Posterior vena cava (tissue), 2 donors: ENCODE results near the gene RPL12. TPM values are rescaled to one million over a fixed set of nuclear protein-coding genes. Genes with fewer than 3 reads are reported as not detected.
"Not testable (repeated sequence)": the region's sequence is repeated elsewhere in the genome, so short reads cannot be mapped to it uniquely, and the experiment has no call there.

Source experiments
- DNase-seq: peaks from one replicate; pipeline ENCODE4 v3.0.0-alpha.2; 2020; ENCODE audit warnings: low spot score
- intact Hi-C, 2 donors: fragments of 100-400 bp; cut with DNase I; formaldehyde crosslinking; loops; one replicate each; pipeline versions ENCODE4 v1.14.1 to v1.14.2; 2022 to 2023
- total RNA-seq, 2 donors: library from RNA; stranded (reverse); fragmentation: NEBNext Ultra II Directional; extraction: Animal tissue kit (Norgen Biotek cat#: 25700); gene quantifications; one replicate each; pipeline ENCODE4 v1.2.1, GENCODE V29; 2021
- donor health status: DM: yes; HTN: yes; CAD: no.
- donor health status: DM: yes; HTN: yes; CAD: no.

RPL12 gene
- total RNA-seq, 2 donors from 2014 or later: 993 to 1,044 TPM

- DNase-seq: no peak
- intact Hi-C loops: no loop called here
These were observed 23.4 kb upstream of the RPL12 start for GRCh38 chr9:127474592-127474991.

- DNase-seq: no peak
- intact Hi-C loops: no loop called here
These were observed 22.7 kb upstream of the RPL12 start for GRCh38 chr9:127473932-127474331.

GRCh38 chr9:127473501-127473900, 22.3 kb upstream of the RPL12 start:
- intact Hi-C loops: no loop called here
- DNase-seq: no peak

GRCh38 chr9:127470662-127471061, 19.5 kb upstream of the RPL12 start:
- DNase-seq: no peak
- intact Hi-C loops: no loop called here

DNA sequence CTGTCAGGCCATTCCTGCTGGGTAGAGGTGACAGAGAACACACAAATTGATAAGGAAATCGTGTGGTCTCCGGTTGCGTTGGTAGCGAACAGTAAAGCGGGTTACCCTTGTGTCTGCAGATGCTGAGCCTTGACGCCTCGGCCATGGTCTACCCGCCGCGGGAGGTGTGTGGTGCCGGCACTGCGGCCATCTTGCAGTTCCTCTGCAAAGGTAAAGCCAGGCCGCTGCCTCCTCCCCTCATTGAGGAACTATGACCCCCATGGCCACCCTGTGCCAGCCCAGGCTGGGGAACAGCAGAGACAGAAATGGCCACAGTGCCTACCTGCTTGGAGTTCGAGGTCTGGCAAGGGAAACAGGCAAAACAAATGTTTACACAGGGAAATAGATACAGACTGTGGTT, 16.4 kb upstream of the RPL12 start:
- no peak for DNase-seq
- intact Hi-C loops: no loop called here

DNA sequence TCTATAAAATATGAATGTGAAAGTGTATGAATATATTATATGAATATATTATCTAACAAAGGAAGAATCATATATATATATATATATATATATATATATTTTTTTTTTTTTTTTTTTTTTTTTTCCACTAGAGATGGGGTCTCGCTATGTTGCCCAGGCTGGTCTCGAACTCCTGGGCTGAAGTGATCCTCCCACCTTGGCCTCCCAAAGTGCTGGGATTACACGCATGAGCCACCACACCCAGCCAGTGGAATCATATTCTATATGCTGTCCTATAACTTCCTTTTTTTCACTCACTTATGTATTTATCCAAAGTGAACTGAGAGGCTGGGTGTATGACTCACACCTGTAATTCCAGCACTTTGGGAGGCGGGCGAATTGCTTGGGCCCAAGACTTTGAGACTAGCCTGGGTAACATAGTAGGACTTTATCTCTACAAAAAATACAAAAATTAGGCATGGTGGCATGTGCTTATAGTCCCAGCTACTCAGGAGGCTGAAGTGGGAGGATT, 15.3 kb upstream of the RPL12 start:
- DNase-seq, intact Hi-C loops: not testable (repeated sequence)

GRCh38 chr9:127463911-127464310, 12.7 kb upstream of the RPL12 start:
- intact Hi-C loops: no loop called here

GRCh38 chr9:127463382-127463781, 12.2 kb upstream of the RPL12 start:
- intact Hi-C loops: no loop called here
- no peak for DNase-seq

More at GRCh38 chr9:127463911-127464310, 12.7 kb upstream of the RPL12 start:
- DNase-seq: no peak

DNA sequence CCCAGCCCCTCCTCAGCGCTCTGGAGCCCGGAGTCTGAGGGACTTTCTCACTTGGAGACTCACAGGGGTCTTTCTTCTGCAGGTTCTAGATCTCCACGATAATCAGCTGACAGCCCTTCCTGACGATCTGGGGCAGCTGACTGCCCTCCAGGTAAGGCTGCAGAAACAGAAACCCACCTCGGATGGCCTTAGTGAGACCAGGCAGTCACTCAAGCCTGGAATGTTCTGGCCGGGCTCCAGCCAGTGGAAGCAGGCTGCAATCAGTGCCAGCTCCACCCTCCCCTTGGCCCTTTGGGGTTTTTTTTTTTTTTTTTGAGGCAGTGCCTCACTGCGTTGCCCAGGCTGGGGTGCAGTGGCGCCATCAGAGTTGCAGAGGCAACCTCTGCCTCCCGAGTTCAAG, 7.7 kb upstream of the RPL12 start:
- intact Hi-C loops: no loop called here
- no peak for DNase-seq

DNA sequence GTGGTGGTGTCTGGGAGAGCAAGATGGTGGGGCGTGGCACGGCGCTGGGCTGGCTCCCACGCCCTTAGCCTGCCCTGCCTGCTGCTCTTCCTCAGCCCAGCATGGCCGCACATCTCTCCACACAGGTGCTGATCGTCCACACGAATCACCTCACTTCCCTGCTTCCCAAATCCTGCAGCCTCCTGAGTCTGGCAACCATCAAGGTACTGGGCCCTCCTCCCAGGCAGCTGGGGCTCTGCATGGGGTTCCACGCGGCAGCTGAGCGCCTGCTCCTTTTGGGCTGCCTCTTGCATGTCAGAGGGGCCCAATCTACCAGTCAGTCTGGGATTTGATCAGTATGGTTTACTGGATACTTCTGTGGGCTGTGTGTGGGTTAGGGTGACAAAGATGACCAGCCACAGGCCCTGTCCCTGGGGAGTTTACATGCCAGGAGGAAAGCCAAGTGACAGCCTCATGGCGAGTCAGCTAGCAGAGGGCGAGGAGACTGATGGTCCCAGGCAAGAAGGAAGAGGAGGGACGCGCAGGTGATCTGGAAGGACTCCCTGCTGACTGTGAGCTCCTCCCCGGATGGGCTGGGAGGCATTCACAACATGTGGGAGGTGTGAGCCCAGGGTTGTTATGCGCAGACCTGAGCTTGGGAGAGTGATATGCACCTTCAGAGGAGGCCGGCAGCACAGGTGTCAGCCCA, 6.1 kb upstream of the RPL12 start:
- intact Hi-C loops: no loop called here
- DNase-seq: no peak

- intact Hi-C loops: no loop called here
- no peak for DNase-seq
These were observed 4.3 kb upstream of the RPL12 start for GRCh38 chr9:127455324-127455992.

DNA sequence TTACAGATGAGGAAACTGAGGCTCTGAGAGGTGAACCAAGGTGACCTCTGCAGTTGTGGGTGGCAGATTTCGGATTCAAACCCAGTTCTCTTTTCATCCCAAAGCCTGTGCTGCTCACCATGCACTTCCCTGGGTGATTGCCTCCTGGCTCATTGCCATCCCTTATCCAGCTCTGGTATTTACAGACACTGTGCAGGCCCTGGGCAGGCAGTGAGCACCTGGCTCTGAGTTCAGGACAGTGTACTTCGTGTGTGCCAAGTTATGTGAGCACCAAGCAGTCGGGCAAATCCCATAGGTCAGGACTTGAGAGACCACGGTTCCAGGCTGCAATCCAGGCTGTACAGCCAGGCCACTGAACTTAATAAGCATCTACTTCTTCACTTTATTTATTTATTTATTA, 1.5 kb upstream of the RPL12 start:
- DNase-seq: no peak
- intact Hi-C loops: no loop called here

GRCh38 chr9:127451858-127452656, 851 bp upstream of the RPL12 start:
- intact Hi-C loops: no loop called here
- peak; percentile 86 for DNase-seq

DNA sequence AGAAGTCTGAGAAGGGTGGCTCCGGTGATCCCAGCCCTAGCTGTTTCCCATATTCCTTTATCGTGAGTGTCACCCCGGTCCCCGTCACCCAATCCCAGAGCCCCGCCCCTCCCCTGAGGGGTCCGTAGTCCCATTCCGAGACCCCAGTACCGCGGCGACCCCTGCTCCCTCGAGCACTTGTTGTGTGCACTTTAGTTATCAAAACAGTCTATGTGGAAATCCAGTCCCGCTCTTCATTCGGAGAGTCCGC, 327 bp upstream of the RPL12 start:
- no peak for DNase-seq
- intact Hi-C loops: no loop called here

DNA sequence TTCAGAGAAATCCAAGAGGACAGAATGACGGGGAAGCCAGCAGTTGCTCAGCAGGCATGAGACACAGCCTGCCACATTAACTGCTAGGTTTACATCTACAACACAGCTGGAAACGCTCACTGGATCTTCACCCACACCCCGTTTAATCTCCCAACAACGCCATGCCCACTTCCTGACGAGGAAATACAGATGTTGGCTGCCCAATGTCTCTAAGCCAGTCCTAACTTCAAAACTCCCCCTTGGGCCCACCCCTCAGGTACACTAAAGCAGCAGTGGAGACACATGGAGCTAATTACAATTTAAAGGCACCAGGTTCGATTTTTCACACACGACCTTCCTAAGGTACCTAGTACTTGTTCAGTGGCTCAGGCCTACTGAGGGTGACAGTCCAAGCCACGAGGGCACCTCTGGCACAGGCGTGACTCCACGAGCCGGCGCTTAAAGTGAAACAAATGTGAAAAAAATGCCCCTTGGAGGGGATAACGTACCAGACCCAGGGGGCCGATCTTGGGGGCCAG, 904 bp downstream of the RPL12 start:
- no peak for DNase-seq
- intact Hi-C loops: no loop called here

GRCh38 chr9:127449332-127449966, 1.8 kb downstream of the RPL12 start:
- no peak for DNase-seq
- intact Hi-C loops: no loop called here

GRCh38 chr9:127448112-127448805, 2.9 kb downstream of the RPL12 start:
- intact Hi-C loops: no loop called here
- no peak for DNase-seq

DNA sequence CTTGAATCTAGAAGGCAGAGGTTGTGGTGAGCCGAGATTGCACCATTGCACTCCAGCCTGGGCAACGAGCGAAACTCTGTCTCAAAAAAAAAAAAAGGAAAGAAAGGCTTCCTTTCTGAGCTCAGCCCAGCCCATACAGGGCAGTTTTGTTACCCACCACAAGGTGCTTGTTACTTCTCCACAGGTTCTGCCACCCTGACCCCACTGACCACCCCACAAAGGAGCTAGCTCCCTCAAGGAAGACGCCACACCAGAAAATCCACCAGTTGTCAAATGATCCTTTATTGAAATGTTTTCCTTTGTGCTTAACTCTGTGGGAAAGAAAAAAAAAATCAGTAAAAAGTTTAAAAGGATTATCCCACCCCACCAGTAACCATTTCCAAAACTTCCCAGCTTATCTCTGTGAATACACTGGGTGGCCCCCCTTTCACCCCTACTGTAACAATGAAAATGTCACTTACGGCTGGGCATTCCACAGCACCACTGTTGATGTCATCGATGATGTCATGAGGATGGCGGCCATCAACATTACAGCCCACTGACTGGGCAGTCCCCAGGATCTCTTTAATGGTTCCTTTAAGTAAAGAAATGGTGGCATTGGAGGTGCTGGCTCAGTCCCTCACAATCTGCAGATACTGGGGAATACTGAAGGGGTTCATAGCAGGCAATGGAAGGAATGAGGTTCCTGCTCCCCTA, 3.6 kb downstream of the RPL12 start:
- intact Hi-C loops: no loop called here
- no peak for DNase-seq
